GM23248 (cell line): ENCODE results near the gene GSG1L. TPM values are rescaled to one million over a fixed set of nuclear protein-coding genes. Genes with fewer than 3 reads are reported as not detected.

Source experiments
- DNase-seq: peaks from one replicate; pipeline ENCODE4 v3.0.0-alpha.2; 2015
- H2AFZ ChIP-seq: fragments of 200-600 bp; sonication (generic); 2 replicates; pipeline ENCODE4 v1.6.1; 2016; ENCODE audit warnings: antibody characterized with exemption
- H3F3A ChIP-seq: fragments of 200-600 bp; sonication (generic); 2 replicates; pipeline ENCODE4 v1.6.1; 2016; ENCODE audit warnings: mild to moderate bottlenecking, antibody characterized with exemption, mixed run types; ENCODE audit not compliant: insufficient read depth
- H3K27ac ChIP-seq: fragments of 200-600 bp; sonication (generic); 2 replicates; pipeline ENCODE4 v1.5.1; 2016; ENCODE audit warnings: mild to moderate bottlenecking
- H3K27me3 ChIP-seq: fragments of 200-600 bp; sonication (generic); replicated peaks from 2 replicates; pipeline ENCODE4 v1.6.1; 2016; ENCODE audit warnings: mild to moderate bottlenecking; ENCODE audit not compliant: insufficient read depth
- H3K36me3 ChIP-seq: fragments of 200-600 bp; sonication (generic); 2 replicates; pipeline ENCODE4 v1.6.1; 2016; ENCODE audit warnings: low read depth, mild to moderate bottlenecking
- H3K4me1 ChIP-seq: fragments of 200-600 bp; sonication (generic); 2 replicates; pipeline ENCODE4 v1.6.1; 2016; ENCODE audit warnings: mild to moderate bottlenecking; ENCODE audit not compliant: insufficient read depth
- H3K4me2 ChIP-seq: fragments of 200-600 bp; sonication (generic); one replicate; pipeline ENCODE4 v1.6.1; 2016; ENCODE audit warnings: mild to moderate bottlenecking; ENCODE audit not compliant: unreplicated experiment
- H3K4me3 ChIP-seq: fragments of 200-600 bp; sonication (generic); 2 replicates; pipeline ENCODE4 v1.5.1; 2016; ENCODE audit warnings: mild to moderate bottlenecking
- H3K79me2 ChIP-seq: fragments of 200-600 bp; sonication (generic); 2 replicates; pipeline ENCODE4 v1.6.1; 2016; ENCODE audit warnings: mild to moderate bottlenecking; ENCODE audit not compliant: insufficient read depth
- H3K9ac ChIP-seq: fragments of 200-600 bp; sonication (generic); 2 replicates; pipeline ENCODE4 v1.6.1; 2016; ENCODE audit warnings: mild to moderate bottlenecking
- H3K9me2 ChIP-seq: fragments of 200-600 bp; sonication (generic); 2 replicates; pipeline ENCODE4 v1.6.1; 2016; ENCODE audit warnings: mixed run types, mild to moderate bottlenecking, moderate library complexity; ENCODE audit not compliant: insufficient read depth
- H3K9me3 ChIP-seq: fragments of 200-600 bp; sonication (generic); one replicate; pipeline ENCODE4 v1.6.1; 2017; ENCODE audit warnings: low read depth
- H4K20me1 ChIP-seq: fragments of 200-600 bp; sonication (generic); 2 replicates; pipeline ENCODE4 v1.6.0; 2016; ENCODE audit not compliant: insufficient read depth
- EZH2 ChIP-seq: fragments of 200-600 bp; sonication (generic); IDR thresholded peaks from 2 replicates; pipeline ENCODE4 v1.6.1; 2018; ENCODE audit warnings: antibody characterized with exemption, mild to moderate bottlenecking; ENCODE audit not compliant: insufficient read depth, poor library complexity, severe bottlenecking
- EZH2phosphoT487 ChIP-seq: fragments of 200-600 bp; sonication (generic); IDR thresholded peaks from 2 replicates; pipeline ENCODE4 v1.6.1; 2018; ENCODE audit warnings: antibody characterized with exemption, moderate library complexity, mild to moderate bottlenecking, low read depth; ENCODE audit not compliant: insufficient read depth
- WGBS, 2 experiments: methylation state at CpG; one replicate each; pipeline ENCODE4 v1.1.6; 2015 to 2017; ENCODE audit warnings: low lambda C conversion rate in 2 of 2, low coverage in 1 of 2; ENCODE audit errors: missing lambda C conversion rate in 2 of 2; 5-methylcytosine and 5-hydroxymethylcytosine counted together
- in situ Hi-C: fragments of 300-500 bp; cut with MboI; formaldehyde crosslinking; loops from 2 replicates; pipeline ENCODE4 v1.15.0; 2020
- polyA plus RNA-seq: library from polyadenylated mRNA; unstranded; fragments of >200 nt; fragmentation: Nextera tagmentation; extraction: Ambion mirVana; gene quantifications from 2 replicates; pipeline ENCODE4 v1.2.1, GENCODE V29; 2016
- total RNA-seq: library from RNA; depleted of rRNA; stranded (reverse); fragments of >200 nt; shearing (Covaris generic); gene quantifications from 2 replicates; pipeline ENCODE4 v1.2.3, GENCODE V29; 2014

Gene GSG1L
- total and polyA plus RNA-seq, 2 experiments from 2014 or later = not detected

DNA sequence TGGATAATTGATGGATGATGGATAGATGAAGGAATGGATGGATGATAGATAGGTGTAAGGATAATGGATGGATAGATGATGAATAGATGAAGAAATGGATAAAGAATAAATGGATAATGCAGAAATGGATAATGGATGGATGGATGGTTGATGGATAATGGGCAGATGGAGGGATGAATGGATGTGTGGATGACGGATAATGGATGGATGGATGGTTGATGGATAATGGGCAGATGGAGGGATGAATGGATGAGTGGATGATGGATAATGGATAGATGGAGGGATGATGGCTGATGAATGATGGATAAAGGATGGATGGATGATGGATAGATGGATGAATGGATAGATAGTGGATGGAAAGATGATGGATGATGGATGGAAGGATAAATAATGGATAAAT, 274.4 kb downstream of the GSG1L start:
- Histone ChIP-seq H3K79me2 (no peaks in the 10 kb centered on the region), H3F3A (no peaks in the 10 kb centered on the region), H4K20me1 (no peaks in the 10 kb centered on the region), H3K4me1 (no peaks in the 10 kb centered on the region), H3K9ac (no peak overlapping the region), H3K36me3 (no peaks in the 10 kb centered on the region), H3K27ac (no peak overlapping the region), H3K4me3 (no peak overlapping the region), H3K9me3 (no peaks in the 10 kb centered on the region), H3K9me2 (no peaks in the 10 kb centered on the region), H2AFZ (no peak overlapping the region), H3K27me3 (no peaks in the 10 kb centered on the region), H3K4me2 (no peak overlapping the region)
- DNase-seq = no peak
- in situ Hi-C loops = loop anchor here (25.0 kb wide), 1 partner anchor 273 kb away; the partner anchor contains the start of gene GSG1L
- no peak for TF ChIP-seq EZH2
- no peak for TF ChIP-seq EZH2phosphoT487
- 76 to 83% methylated on average over 1 of the region's 1 CpG for WGBS, 2 experiments

DNA sequence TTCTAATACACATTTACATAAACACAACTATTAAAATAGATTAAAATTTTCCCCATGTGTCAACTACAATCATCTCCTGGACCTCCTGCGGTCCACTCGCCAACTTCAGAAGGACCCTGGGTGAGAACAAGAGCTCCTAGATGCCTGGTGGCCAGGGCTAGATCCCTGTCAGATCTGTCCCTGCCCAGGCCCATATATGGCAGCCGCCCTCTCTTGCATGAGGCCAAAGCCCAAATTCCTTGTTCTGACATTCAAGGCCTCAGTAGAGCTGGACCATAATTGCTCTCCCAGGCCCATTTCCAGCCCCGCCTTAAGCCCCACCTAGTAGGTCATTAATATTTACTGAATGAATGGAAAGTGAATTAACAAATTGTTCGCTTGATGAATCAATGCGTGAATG, 275.8 kb downstream of the GSG1L start:
- 81 to 89% methylated on average over 6 of the region's 6 CpGs for WGBS, 2 experiments
- H3K27me3 ChIP-seq = no peaks in the 10 kb centered on the region
- H3K9me2 ChIP-seq = no peaks in the 10 kb centered on the region
- H4K20me1 ChIP-seq = no peaks in the 10 kb centered on the region
- no peak overlapping the region for H2AFZ ChIP-seq
- H3K27ac ChIP-seq = no peak overlapping the region
- no peaks in the 10 kb centered on the region for H3K4me1 ChIP-seq
- no peaks in the 10 kb centered on the region for H3K9me3 ChIP-seq
- H3K79me2 ChIP-seq = no peaks in the 10 kb centered on the region
- no peak overlapping the region for H3K4me2 ChIP-seq
- H3K9ac ChIP-seq = no peak overlapping the region
- no peak for DNase-seq
- in situ Hi-C loops = loop anchor here (25.0 kb wide), 1 partner anchor 275 kb away; the partner anchor contains the start of gene GSG1L
- H3F3A ChIP-seq = no peaks in the 10 kb centered on the region
- H3K4me3 ChIP-seq = no peak overlapping the region
- no peak for TF ChIP-seq EZH2phosphoT487
- no peak for TF ChIP-seq EZH2
- H3K36me3 ChIP-seq = no peaks in the 10 kb centered on the region

DNA sequence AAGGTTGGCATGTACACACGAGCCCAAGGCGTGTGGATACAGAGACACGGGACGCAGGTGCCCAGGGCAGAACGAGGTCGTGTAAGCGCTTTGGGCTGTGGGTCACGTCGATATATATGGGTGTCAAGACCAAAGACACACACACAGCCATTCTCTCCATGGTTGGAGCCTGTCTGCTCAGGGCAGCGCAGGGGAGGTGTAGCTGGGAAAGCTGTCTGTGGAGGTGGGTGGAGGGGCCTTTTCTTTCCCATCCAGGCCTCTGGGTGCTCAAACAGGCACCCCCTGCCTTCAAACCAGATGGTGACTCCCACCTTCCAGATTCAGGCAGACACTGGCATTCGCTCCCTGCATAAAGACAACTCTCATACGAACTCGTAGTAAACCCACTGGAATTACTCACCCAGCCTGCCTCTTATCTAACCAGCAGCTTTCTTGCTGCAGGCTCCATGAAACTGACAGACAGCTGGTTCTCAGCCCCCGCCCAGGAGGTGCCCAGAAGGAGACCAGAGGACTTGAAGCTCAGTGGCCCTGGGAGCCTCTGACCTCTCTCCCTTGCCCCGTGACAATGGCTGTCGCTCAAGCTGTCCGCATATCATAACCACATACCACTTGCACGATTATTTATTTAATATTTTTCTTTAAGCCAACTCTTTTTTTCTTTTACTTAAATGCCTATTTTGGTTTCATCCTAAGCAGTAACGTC, 276.4 kb downstream of the GSG1L start:
- DNase-seq = no peak
- no peaks in the 10 kb centered on the region for H3K27me3 ChIP-seq
- H3K4me3 ChIP-seq = no peak overlapping the region
- WGBS, 2 experiments = 71 to 72% methylated on average over 19 of the region's 19 CpGs
- H3F3A ChIP-seq = no peaks in the 10 kb centered on the region
- H2AFZ ChIP-seq = no peak overlapping the region
- H3K4me1 ChIP-seq = no peaks in the 10 kb centered on the region
- H4K20me1 ChIP-seq = no peaks in the 10 kb centered on the region
- no peak overlapping the region for H3K9ac ChIP-seq
- H3K79me2 ChIP-seq = no peaks in the 10 kb centered on the region
- in situ Hi-C loops = loop anchor here (25.0 kb wide), 1 partner anchor 275 kb away; the partner anchor contains the start of gene GSG1L
- no peak for TF ChIP-seq EZH2
- no peak for TF ChIP-seq EZH2phosphoT487
- H3K9me3 ChIP-seq = no peaks in the 10 kb centered on the region
- no peak overlapping the region for H3K27ac ChIP-seq
- no peaks in the 10 kb centered on the region for H3K36me3 ChIP-seq
- no peaks in the 10 kb centered on the region for H3K9me2 ChIP-seq
- no peak overlapping the region for H3K4me2 ChIP-seq

DNA sequence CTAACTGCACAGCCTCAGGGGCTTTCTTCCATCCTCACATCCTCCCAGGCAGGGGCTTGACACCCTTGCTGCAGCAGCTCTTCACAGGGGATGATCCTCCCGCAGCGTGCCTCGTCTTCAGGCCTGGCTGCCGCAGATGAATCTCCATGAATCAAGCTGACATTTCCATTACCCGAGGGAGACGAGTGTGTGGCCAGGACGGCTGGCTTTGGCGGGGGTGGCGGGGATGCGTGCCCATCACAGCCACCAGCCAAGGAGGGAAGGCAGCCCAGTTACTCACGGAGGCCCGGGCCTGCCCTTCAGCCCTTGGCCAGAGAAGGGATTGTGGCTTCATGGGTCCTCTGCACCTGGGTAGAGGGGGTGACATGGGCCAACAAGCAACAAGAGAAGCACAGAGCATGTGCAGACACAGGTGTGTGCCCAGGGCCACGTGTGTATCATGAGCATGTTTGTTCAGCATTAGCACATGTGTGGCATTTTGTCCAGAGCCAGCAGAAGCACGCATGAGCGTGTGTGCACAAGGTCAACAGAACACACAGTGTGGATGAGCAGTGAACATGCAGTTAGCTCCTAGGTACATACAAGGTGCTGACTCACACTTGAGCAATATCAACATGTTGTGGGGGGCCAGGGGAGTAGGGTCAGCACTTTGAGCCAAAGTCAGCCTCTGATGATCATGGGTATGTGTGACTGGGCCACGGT, 277.1 kb downstream of the GSG1L start:
- H3F3A ChIP-seq = 0 out of 2 replicates have a peak, but pooled peaks cover 3% of the 10 kb centered on the region
- DNase-seq = no peak
- H2AFZ ChIP-seq = no peak overlapping the region
- no peak overlapping the region for H3K4me2 ChIP-seq
- TF ChIP-seq EZH2phosphoT487 = no peak
- no peak for TF ChIP-seq EZH2
- in situ Hi-C loops = loop anchor here (25.0 kb wide), 1 partner anchor 276 kb away; the partner anchor contains the start of gene GSG1L
- H3K27me3 ChIP-seq = no peaks in the 10 kb centered on the region
- H3K9me3 ChIP-seq = no peaks in the 10 kb centered on the region
- no peaks in the 10 kb centered on the region for H4K20me1 ChIP-seq
- no peak overlapping the region for H3K9ac ChIP-seq
- H3K79me2 ChIP-seq = no peaks in the 10 kb centered on the region
- no peaks in the 10 kb centered on the region for H3K36me3 ChIP-seq
- no peak overlapping the region for H3K27ac ChIP-seq
- no peaks in the 10 kb centered on the region for H3K9me2 ChIP-seq
- no peak overlapping the region for H3K4me3 ChIP-seq
- peaks cover 4% of the 10 kb centered on the region; the same call in 1 of the 2 replicates for H3K4me1 ChIP-seq
- 20 to 21% methylated on average over 14 to 16 of the region's 16 CpGs for WGBS, 2 experiments
